Astrocyte of the spinal cord (primary cell): ENCODE measurements around the gene GABBR2.
A peak's percentile ranks its signal among the peaks of the same experiment; 100 is the strongest.

Experiments used
- DNase-seq: peaks from one replicate; pipeline ENCODE4 v3.0.0; 2011; ENCODE audit warnings: low read depth, low spot score
- H3K4me3 ChIP-seq: 2 replicates; pipeline ENCODE4 v1.5.1; 2011; ENCODE audit warnings: low read depth, mild to moderate bottlenecking, low read length, moderate library complexity
- CTCF ChIP-seq: IDR thresholded peaks from 2 replicates; pipeline ENCODE4 v1.5.1; 2012; ENCODE audit warnings: low read depth, mild to moderate bottlenecking, low read length, inconsistent platforms
- in situ Hi-C: cut with HindIII; loops from 2 replicates; pipeline ENCODE4 v1.10.0; 2017; ENCODE audit warnings: low sequenced_read_pairs

Gene GABBR2

GRCh38 chr9:98359569-98359968 is 349.2 kb downstream of the GABBR2 start:
- in situ Hi-C loops: no loop called here
- TF ChIP-seq CTCF: no peak
- DNase-seq: no peak
- no peak overlapping the region for H3K4me3 ChIP-seq

- no peak for TF ChIP-seq CTCF
- no peak overlapping the region for H3K4me3 ChIP-seq
- DNase-seq: peak; percentile 36
- in situ Hi-C loops: no loop called here
These were observed 350.7 kb downstream of the GABBR2 start for GRCh38 chr9:98357921-98358535.

GRCh38 chr9:98356953-98357690 is 351.6 kb downstream of the GABBR2 start:
- no peak for TF ChIP-seq CTCF
- in situ Hi-C loops: no loop called here

GRCh38 chr9:98356326-98356725 is 352.4 kb downstream of the GABBR2 start:
- no peak for DNase-seq
- TF ChIP-seq CTCF: no peak
- in situ Hi-C loops: no loop called here
- H3K4me3 ChIP-seq: no peak overlapping the region

More at GRCh38 chr9:98356953-98357690, 351.6 kb downstream of the GABBR2 start:
- H3K4me3 ChIP-seq: no peak overlapping the region
- DNase-seq: peak; percentile 24

GRCh38 chr9:98351370-98351769 is 357.4 kb downstream of the GABBR2 start:
- no peak for TF ChIP-seq CTCF
- DNase-seq: no peak
- in situ Hi-C loops: no loop called here
- H3K4me3 ChIP-seq: no peak overlapping the region

- in situ Hi-C loops: no loop called here
- no peak overlapping the region for H3K4me3 ChIP-seq
- no peak for DNase-seq
- TF ChIP-seq CTCF: no peak
These were observed 361.1 kb downstream of the GABBR2 start for GRCh38 chr9:98347642-98348041.
